Suprapubic skin (tissue), 4 donors: ENCODE data around the gene CCDC33. TPM values are rescaled to one million over a fixed set of nuclear protein-coding genes. Genes with fewer than 3 reads are reported as not detected.

ENCODE experiments used
- DNase-seq, 2 donors: peaks; one replicate each; pipeline ENCODE4 v3.0.0-alpha.2; 2019; ENCODE audit warnings: low spot score in 2 of 2
- H3K27ac ChIP-seq: fragments of 200-600 bp; sonication (generic); one replicate; pipeline ENCODE4 v1.5.1; 2019
- H3K27me3 ChIP-seq: fragments of 200-600 bp; sonication (generic); one replicate; pipeline ENCODE4 v1.5.1; 2019
- H3K36me3 ChIP-seq: fragments of 200-600 bp; sonication (generic); one replicate; pipeline ENCODE4 v1.5.1; 2019
- H3K4me1 ChIP-seq: fragments of 200-600 bp; sonication (generic); one replicate; pipeline ENCODE4 v1.5.1; 2019
- H3K4me3 ChIP-seq: fragments of 200-600 bp; sonication (generic); one replicate; pipeline ENCODE4 v1.5.1; 2019; ENCODE audit warnings: mild to moderate bottlenecking
- H3K9me3 ChIP-seq: fragments of 200-600 bp; sonication (generic); one replicate; pipeline ENCODE4 v1.5.1; 2019
- EP300 ChIP-seq: sonication (generic); formaldehyde crosslinking; IDR thresholded peaks from one replicate; pipeline ENCODE4 v1.6.1; 2017; ENCODE audit warnings: antibody characterized with exemption
- POLR2A ChIP-seq, 2 donors: fragments of 450-650 bp; IDR thresholded peaks; one replicate each; pipeline ENCODE4 v1.6.1; 2017; ENCODE audit warnings: antibody characterized with exemption in 2 of 2, mild to moderate bottlenecking in 2 of 2, moderate library complexity in 2 of 2
- POLR2AphosphoS5 ChIP-seq, 3 donors: sonication (generic); formaldehyde crosslinking; IDR thresholded peaks; one replicate each; pipeline ENCODE4 v1.6.1; 2017; ENCODE audit warnings: antibody characterized with exemption in 3 of 3
- WGBS: methylation state at CpG from one replicate; pipeline ENCODE4 v1.1.5; 2018; 5-methylcytosine and 5-hydroxymethylcytosine counted together
- total RNA-seq, 4 donors: library from RNA; depleted of rRNA; stranded (reverse); fragments of >200 nt; gene quantifications; one replicate each; pipeline ENCODE4 v1.1.0, GENCODE V29; 2016
- TF ChIP-seq, protein P1 (sequence below), 2 donors: fragments of 200-600 bp in 1 of 2; fragments of 450-650 bp in 1 of 2; sonication (generic) in 1 of 2; IDR thresholded peaks; one replicate each; pipeline ENCODE4 v1.5.1; 2016 to 2019; ENCODE audit warnings: antibody characterized with exemption in 2 of 2, mild to moderate bottlenecking in 1 of 2, moderate library complexity in 1 of 2

CCDC33 gene
- total RNA-seq, 4 donors from 2014 or later, result 0.60 TPM; not detected in 3

DNA sequence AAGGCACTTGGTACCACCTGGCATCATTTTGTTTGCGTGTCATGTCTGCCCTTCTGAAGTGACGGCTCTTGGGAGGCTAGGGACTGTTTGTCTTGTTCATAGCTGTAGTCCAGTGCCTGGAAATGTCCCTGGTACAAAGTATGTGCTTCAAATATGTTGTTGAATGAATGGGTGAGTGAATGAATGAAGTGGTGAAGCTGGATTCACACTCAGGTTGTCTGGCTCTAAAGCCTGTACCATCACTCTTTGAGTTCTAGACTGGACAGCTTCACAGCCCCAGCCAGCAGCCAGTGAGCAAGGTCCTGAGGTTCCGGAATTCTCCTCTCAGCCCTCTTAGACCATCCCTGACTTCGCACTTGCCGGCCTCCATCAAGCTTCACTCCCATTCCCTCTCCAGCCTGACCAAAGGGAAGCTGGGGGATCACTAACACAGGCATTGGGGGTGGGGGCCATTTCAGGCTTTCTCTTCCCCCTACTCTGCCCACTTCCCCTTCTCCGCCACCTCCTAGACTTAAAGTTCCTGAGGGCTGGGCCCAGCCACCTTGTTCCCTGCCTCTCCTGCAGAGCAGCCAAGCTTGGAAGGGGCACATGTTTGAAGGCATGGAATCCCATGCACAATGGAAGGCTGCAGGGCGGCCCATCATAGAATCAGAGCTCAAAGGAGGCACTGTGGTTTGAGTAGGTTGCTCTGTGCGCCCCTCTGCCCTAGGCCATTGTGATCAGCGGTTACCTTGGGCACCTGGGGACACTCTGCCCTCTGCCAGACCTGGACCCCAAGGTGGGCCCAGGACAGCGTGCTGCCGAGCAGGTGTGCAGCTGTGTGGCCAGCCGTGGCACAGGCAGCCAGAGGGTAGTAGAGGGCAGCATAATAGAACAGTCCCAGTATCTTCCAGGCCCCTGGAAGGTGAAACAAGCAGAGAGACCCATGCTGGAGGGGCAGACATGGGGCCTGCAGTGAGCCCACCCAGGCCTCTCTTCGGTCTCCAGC lies 41.3 kb upstream of the CCDC33 start:
- TF ChIP-seq, protein P1, sequence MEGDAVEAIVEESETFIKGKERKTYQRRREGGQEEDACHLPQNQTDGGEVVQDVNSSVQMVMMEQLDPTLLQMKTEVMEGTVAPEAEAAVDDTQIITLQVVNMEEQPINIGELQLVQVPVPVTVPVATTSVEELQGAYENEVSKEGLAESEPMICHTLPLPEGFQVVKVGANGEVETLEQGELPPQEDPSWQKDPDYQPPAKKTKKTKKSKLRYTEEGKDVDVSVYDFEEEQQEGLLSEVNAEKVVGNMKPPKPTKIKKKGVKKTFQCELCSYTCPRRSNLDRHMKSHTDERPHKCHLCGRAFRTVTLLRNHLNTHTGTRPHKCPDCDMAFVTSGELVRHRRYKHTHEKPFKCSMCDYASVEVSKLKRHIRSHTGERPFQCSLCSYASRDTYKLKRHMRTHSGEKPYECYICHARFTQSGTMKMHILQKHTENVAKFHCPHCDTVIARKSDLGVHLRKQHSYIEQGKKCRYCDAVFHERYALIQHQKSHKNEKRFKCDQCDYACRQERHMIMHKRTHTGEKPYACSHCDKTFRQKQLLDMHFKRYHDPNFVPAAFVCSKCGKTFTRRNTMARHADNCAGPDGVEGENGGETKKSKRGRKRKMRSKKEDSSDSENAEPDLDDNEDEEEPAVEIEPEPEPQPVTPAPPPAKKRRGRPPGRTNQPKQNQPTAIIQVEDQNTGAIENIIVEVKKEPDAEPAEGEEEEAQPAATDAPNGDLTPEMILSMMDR (IDR thresholded peaks at IDR 0.05), result no peak
- no peak for TF ChIP-seq EP300
- TF ChIP-seq POLR2A (IDR thresholded peaks at IDR 0.05), result no peak
- no peak for TF ChIP-seq POLR2AphosphoS5 (IDR thresholded peaks at IDR 0.05)
- WGBS, result 90% methylated on average over 12 of the region's 13 CpGs

DNA sequence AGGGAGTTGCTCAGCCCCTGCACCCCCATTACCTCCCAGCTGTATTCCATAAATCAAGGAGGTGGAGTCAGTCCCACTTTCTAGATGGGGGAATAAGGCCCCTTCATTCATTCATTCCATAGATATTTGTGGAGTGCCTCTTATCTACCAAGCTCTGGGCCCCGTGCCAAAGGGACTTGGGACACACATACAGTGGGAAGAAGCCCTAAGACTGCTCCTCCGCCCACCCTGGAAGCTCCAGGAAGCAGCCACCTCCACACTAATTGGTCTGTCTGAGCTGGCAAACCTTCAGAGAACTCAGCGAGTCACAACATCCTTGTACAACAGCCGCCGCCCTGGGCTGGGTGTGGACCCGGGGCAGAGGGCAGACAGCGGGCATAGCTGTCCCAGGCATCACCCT lies 40.0 kb upstream of the CCDC33 start:
- H3K4me1 ChIP-seq, result peaks cover 25% of the 10 kb centered on the region
- 17% methylated on average over 1 of the region's 7 CpGs for WGBS
- no peaks in the 10 kb centered on the region for H3K9me3 ChIP-seq
- no peaks in the 10 kb centered on the region for H3K36me3 ChIP-seq
- TF ChIP-seq, protein P1 (IDR thresholded peaks at IDR 0.05), result no peak
- TF ChIP-seq POLR2AphosphoS5 (IDR thresholded peaks at IDR 0.05) (no peak), POLR2A (IDR thresholded peaks at IDR 0.05) (no peak), EP300 (no peak)
- no peak for DNase-seq
- no peak overlapping the region for H3K27ac ChIP-seq
- no peak overlapping the region for H3K4me3 ChIP-seq
- H3K27me3 ChIP-seq, result no peaks in the 10 kb centered on the region

More for the DNA sequence above, 41.3 kb upstream of the CCDC33 start:
- Histone ChIP-seq H3K4me3 (no peak overlapping the region), H3K27me3 (no peaks in the 10 kb centered on the region), H3K4me1 (peaks cover 12% of the 10 kb centered on the region), H3K36me3 (no peaks in the 10 kb centered on the region), H3K27ac (no peak overlapping the region), H3K9me3 (no peaks in the 10 kb centered on the region)
- no peak for DNase-seq

DNA sequence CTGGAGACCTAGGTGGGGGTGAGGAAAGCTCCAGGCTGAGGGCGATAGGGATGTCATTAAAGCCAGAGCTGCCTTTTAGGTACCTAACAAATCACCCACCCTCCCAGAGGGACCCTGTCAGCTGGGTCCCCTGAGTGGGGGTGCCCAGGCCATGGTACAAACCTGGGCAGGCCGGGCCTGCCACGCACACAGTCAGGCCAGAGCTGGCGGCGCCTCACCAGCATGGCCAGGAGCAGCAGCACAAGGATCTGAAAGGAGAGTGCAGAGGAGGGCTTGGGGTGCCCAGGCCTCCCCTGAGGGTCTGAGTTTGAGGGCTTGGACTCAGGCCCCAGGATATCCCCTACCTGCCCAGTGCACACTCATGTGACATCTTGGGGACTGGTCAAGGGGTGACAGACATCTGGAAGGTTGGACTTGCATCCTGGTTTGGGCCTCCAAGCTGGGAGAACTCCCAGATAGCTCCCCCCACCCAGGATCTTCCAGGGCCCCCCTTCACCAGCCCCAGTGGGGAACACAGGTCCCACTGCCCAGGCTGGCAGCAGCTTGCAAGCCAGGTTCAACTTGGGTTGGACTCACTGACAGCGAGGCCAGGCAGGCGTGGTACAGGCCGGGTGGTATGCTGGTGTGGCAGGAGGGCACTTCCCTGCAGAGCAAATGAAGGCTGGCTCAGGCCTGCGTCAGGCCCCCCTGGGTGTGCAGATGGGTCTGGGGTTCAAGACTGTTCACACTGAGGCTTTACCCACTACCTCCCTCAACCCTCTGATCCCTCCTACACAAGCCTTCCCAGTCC lies 38.8 kb upstream of the CCDC33 start:
- peaks cover 32% of the 10 kb centered on the region for H3K4me1 ChIP-seq
- WGBS, result 100% methylated on average over 5 of the region's 9 CpGs
- DNase-seq, result no peak
- no peaks in the 10 kb centered on the region for H3K36me3 ChIP-seq
- H3K27me3 ChIP-seq, result peaks cover 3% of the 10 kb centered on the region
- H3K27ac ChIP-seq, result no peak overlapping the region
- TF ChIP-seq EP300 (no peak), POLR2AphosphoS5 (IDR thresholded peaks at IDR 0.05) (no peak), POLR2A (IDR thresholded peaks at IDR 0.05) (no peak)
- TF ChIP-seq, protein P1 (IDR thresholded peaks at IDR 0.05), result no peak
- no peak overlapping the region for H3K4me3 ChIP-seq
- no peaks in the 10 kb centered on the region for H3K9me3 ChIP-seq

DNA sequence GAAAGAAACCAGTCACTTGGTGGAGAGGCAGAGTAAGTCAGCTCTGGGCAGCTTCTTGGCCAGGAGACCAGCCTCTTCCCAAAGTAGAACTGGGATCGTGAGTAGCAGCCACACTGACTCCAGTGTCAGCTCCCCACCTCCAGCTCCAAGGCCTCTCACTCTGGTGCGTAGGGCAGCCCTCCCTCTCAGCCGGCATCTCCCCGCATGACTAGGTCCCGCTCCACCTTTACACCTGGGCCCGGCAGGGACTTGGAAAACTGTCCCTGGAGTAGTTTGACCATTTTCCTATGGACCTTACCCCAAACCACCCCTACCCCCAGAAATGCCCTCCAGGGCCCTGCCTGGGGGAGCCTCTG lies 36.9 kb upstream of the CCDC33 start:
- H3K27ac ChIP-seq, result no peak overlapping the region

DNA sequence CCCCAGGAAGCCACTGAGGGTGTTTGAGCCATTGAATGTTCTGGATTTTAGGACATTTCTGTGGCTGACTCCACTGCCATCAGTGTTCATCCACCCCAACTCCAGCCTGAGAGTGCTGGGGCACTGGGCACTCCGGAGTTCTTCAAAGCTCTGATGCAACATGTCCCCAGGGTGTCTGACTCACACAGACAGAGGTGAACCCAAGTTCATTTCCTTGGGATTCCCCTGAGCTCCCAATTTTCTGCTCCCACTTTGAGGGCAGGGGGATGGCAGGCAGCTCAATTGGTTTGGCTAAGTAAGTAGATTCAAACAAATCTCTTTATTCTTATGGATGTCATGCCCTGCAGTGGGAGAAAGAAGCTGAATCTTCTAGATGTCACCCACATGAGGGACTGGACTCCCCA lies 35.7 kb upstream of the CCDC33 start:
- TF ChIP-seq POLR2AphosphoS5 (IDR thresholded peaks at IDR 0.05) (no peak), POLR2A (IDR thresholded peaks at IDR 0.05) (no peak), EP300 (no peak)
- TF ChIP-seq, protein P1 (IDR thresholded peaks at IDR 0.05), result no peak
- no peak for DNase-seq
- WGBS, result 0% methylated on average over 1 of the region's 1 CpG
- no peak overlapping the region for H3K27ac ChIP-seq
- H3K36me3 ChIP-seq, result no peaks in the 10 kb centered on the region
- no peak overlapping the region for H3K4me3 ChIP-seq
- H3K4me1 ChIP-seq, result peaks cover 40% of the 10 kb centered on the region
- H3K27me3 ChIP-seq, result peaks cover 7% of the 10 kb centered on the region
- no peaks in the 10 kb centered on the region for H3K9me3 ChIP-seq

More for the DNA sequence above, 36.9 kb upstream of the CCDC33 start:
- no peak for DNase-seq
- Histone ChIP-seq H3K4me1 (peaks cover 40% of the 10 kb centered on the region), H3K9me3 (no peaks in the 10 kb centered on the region), H3K4me3 (no peak overlapping the region), H3K27me3 (peaks cover 7% of the 10 kb centered on the region), H3K36me3 (no peaks in the 10 kb centered on the region)
- TF ChIP-seq POLR2A (IDR thresholded peaks at IDR 0.05), result no peak
- 91% methylated on average over 6 of the region's 6 CpGs for WGBS
